Uterus (tissue), 4 donors: ENCODE results near the gene CSF2. TPM values are rescaled to one million over a fixed set of nuclear protein-coding genes. Genes with fewer than 3 reads are reported as not detected.

ENCODE experiments used
- DNase-seq, 2 donors: peaks; one replicate each; pipeline ENCODE4 v3.0.0-alpha.2; 2019 to 2020
- H3K27ac ChIP-seq, 2 donors: fragments of 200-600 bp; sonication (generic); 1 replicate in 1 of 2; 2 replicates in 1 of 2; pipeline ENCODE4 v1.5.1; 2016 to 2018
- H3K27me3 ChIP-seq, 2 donors: fragments of 200-600 bp; sonication (generic); one replicate each; pipeline ENCODE4 v1.5.1; 2018 to 2019; ENCODE audit warnings: control low read depth in 1 of 2
- H3K36me3 ChIP-seq, 2 donors: fragments of 200-600 bp; sonication (generic); one replicate each; pipeline ENCODE4 v1.5.1; 2019; ENCODE audit warnings: control low read depth in 1 of 2
- H3K4me1 ChIP-seq, 2 donors: fragments of 200-600 bp; sonication (generic); one replicate each; pipeline ENCODE4 v1.5.1; 2018 to 2019; ENCODE audit warnings: control low read depth in 1 of 2
- H3K4me3 ChIP-seq, 2 donors: fragments of 200-600 bp; sonication (generic); 1 replicate in 1 of 2; 2 replicates in 1 of 2; pipeline ENCODE4 v1.5.1; 2018 to 2019; ENCODE audit warnings: mild to moderate bottlenecking in 1 of 2
- H3K9me3 ChIP-seq, 2 donors: fragments of 200-600 bp; sonication (generic); one replicate each; pipeline ENCODE4 v1.5.1; 2019; ENCODE audit warnings: control low read depth in 1 of 2
- POLR2A ChIP-seq, 2 donors: fragments of 450-650 bp; IDR thresholded peaks; one replicate each; pipeline ENCODE4 v1.6.1; 2016; ENCODE audit warnings: antibody characterized with exemption in 2 of 2, mild to moderate bottlenecking in 1 of 2, moderate library complexity in 1 of 2
- intact Hi-C: fragments of 100-400 bp; cut with DNase I; formaldehyde crosslinking; loops from one replicate; pipeline ENCODE4 v1.15.1; 2023; ENCODE audit warnings: low total_unique reads
- total RNA-seq, 4 donors: library from RNA; depleted of rRNA in 3 of 4; stranded (reverse); fragments of >200 nt in 3 of 4; gene quantifications; one replicate each; pipeline versions ENCODE4 v1.1.0 to v1.2.4, GENCODE V29; 2014 to 2023
- TF ChIP-seq, protein P1 (sequence below), 4 experiments: fragments of 200-600 bp in 2 of 4; fragments of 450-650 bp in 2 of 4; sonication (generic) in 2 of 4; IDR thresholded peaks; one replicate each; pipeline ENCODE4 v1.5.1; 2016 to 2019; ENCODE audit warnings: antibody characterized with exemption in 4 of 4, mild to moderate bottlenecking in 2 of 4, moderate library complexity in 1 of 4
- donor health status: DM: yes; HTN: yes; CAD: no.

Gene CSF2
- not detected for total RNA-seq

DNA sequence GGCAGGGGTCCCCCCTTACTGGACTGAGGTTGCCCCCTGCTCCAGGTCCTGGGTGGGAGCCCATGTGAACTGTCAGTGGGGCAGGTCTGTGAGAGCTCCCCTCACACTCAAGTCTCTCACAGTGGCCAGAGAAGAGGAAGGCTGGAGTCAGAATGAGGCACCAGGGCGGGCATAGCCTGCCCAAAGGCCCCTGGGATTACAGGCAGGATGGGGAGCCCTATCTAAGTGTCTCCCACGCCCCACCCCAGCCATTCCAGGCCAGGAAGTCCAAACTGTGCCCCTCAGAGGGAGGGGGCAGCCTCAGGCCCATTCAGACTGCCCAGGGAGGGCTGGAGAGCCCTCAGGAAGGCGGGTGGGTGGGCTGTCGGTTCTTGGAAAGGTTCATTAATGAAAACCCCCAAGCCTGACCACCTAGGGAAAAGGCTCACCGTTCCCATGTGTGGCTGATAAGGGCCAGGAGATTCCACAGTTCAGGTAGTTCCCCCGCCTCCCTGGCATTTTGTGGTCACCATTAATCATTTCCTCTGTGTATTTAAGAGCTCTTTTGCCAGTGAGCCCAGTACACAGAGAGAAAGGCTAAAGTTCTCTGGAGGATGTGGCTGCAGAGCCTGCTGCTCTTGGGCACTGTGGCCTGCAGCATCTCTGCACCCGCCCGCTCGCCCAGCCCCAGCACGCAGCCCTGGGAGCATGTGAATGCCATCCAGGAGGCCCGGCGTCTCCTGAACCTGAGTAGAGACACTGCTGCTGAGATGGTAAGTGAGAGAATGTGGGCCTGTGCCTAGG, at the start of gene CSF2:
TSS of gene CSF2 (plus strand) at position 559 of the 783 bp plus-strand sequence. CDS start at position 594, 35 bp downstream.
- H3K27me3 ChIP-seq = no peaks in the 10 kb centered on the region
- DNase-seq = no peak
- H3K4me3 ChIP-seq = no peak within 1 kb of the TSS
- no peak within 1 kb of the TSS for H3K27ac ChIP-seq
- TF ChIP-seq, protein P1, sequence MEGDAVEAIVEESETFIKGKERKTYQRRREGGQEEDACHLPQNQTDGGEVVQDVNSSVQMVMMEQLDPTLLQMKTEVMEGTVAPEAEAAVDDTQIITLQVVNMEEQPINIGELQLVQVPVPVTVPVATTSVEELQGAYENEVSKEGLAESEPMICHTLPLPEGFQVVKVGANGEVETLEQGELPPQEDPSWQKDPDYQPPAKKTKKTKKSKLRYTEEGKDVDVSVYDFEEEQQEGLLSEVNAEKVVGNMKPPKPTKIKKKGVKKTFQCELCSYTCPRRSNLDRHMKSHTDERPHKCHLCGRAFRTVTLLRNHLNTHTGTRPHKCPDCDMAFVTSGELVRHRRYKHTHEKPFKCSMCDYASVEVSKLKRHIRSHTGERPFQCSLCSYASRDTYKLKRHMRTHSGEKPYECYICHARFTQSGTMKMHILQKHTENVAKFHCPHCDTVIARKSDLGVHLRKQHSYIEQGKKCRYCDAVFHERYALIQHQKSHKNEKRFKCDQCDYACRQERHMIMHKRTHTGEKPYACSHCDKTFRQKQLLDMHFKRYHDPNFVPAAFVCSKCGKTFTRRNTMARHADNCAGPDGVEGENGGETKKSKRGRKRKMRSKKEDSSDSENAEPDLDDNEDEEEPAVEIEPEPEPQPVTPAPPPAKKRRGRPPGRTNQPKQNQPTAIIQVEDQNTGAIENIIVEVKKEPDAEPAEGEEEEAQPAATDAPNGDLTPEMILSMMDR (IDR thresholded peaks at IDR 0.05) = no peak
- no peak for TF ChIP-seq POLR2A (IDR thresholded peaks at IDR 0.05)
- no peaks in the 10 kb centered on the region for H3K9me3 ChIP-seq
- H3K4me1 ChIP-seq = no peaks in the 10 kb centered on the region
- no peaks in the 10 kb centered on the region for H3K36me3 ChIP-seq
- intact Hi-C loops = no loop called here

DNA sequence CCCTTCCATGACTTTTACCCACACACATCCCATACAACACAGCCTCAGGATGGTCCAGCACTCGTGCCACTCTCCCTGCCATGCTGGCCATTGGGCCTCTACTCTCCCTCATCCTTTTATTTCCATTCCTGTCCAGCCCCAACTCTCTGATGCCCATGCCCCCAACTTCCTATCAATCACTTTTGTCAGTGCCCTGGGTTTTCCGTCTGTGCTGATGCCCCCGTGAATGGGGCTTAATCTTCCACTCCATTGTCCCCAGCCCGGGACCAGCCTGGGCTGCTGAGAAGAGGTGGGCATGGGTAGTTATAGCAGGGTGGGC, 49.5 kb upstream of the CSF2 start:
- intact Hi-C loops = no loop called here
- Histone ChIP-seq H3K27ac (no peak overlapping the region), H3K4me3 (no peak overlapping the region), H3K36me3 (no peaks in the 10 kb centered on the region), H3K27me3 (no peaks in the 10 kb centered on the region), H3K9me3 (no peaks in the 10 kb centered on the region), H3K4me1 (no peaks in the 10 kb centered on the region)
- no peak for TF ChIP-seq POLR2A (IDR thresholded peaks at IDR 0.05)
- TF ChIP-seq, protein P1 (IDR thresholded peaks at IDR 0.05) = no peak
- no peak for DNase-seq

DNA sequence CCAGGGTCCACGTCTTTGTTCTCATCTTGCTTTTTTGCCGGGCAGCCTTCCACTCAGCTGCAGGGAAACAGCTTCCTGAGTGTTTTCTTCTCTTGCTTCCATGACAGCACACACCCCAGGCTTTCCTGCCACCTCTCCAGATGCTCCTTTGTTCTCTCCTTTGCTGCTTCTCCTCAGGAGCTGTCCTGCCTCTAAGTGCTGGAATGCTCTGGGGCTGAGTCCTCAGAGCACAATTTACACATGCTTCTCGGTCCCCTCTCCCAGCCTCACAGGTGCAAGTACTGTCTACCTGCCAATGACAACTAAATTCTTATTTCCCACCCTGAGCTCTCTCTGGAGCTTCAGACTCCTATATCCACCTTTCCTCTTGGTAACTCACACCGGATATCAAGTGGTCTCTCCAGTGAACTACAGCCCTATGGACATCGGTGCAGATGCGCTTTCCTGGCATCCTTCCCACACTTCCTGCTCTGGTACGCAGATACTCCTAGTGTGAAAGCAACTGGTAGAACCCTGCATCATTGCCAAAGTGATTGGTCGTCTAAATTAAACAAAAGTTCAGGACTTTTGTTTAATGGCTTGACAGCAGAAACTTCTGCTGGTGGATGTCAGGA, 48.7 kb upstream of the CSF2 start:
- TF ChIP-seq, protein P1 (IDR thresholded peaks at IDR 0.05) = no peak
- TF ChIP-seq POLR2A (IDR thresholded peaks at IDR 0.05) = no peak
- no peak for DNase-seq

DNA sequence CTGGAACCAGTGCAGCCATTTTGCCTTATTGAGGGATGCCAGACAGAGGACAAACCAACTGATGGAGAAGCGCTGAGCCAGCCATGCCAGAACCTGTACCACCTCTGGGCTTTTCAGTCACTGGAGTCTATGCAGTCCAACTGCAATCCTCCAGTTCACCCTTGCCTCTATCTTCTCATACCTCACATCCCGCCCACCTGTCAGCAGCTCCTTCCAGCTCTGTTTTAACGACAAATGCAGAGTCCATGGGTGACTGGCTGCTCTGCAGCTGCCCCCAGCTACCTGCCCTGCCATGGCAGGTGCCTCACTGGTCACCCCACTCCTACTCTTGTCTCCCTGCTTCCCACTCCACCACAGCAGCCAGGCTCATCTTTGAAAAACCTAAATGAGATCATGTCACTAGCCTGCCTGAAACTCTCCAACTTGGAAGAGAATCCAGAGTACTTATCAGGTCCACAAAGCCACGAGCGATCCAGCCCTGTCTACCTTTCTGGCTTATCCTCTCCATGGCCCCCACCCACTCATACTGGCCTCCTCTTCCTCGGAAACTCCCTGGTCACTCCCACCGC, 48.1 kb upstream of the CSF2 start:
- intact Hi-C loops = no loop called here
- Histone ChIP-seq H3K9me3 (no peaks in the 10 kb centered on the region), H3K27me3 (no peaks in the 10 kb centered on the region), H3K4me3 (no peak overlapping the region), H3K27ac (no peak overlapping the region), H3K4me1 (no peaks in the 10 kb centered on the region), H3K36me3 (no peaks in the 10 kb centered on the region)
- no peak for DNase-seq
- TF ChIP-seq, protein P1 (IDR thresholded peaks at IDR 0.05) = no peak
- no peak for TF ChIP-seq POLR2A (IDR thresholded peaks at IDR 0.05)

More for the DNA sequence above, 48.7 kb upstream of the CSF2 start:
- H3K4me1 ChIP-seq = no peaks in the 10 kb centered on the region
- H3K27ac ChIP-seq = no peak overlapping the region
- no peak overlapping the region for H3K4me3 ChIP-seq
- H3K36me3 ChIP-seq = no peaks in the 10 kb centered on the region
- no peaks in the 10 kb centered on the region for H3K27me3 ChIP-seq
- H3K9me3 ChIP-seq = no peaks in the 10 kb centered on the region
- intact Hi-C loops = no loop called here

DNA sequence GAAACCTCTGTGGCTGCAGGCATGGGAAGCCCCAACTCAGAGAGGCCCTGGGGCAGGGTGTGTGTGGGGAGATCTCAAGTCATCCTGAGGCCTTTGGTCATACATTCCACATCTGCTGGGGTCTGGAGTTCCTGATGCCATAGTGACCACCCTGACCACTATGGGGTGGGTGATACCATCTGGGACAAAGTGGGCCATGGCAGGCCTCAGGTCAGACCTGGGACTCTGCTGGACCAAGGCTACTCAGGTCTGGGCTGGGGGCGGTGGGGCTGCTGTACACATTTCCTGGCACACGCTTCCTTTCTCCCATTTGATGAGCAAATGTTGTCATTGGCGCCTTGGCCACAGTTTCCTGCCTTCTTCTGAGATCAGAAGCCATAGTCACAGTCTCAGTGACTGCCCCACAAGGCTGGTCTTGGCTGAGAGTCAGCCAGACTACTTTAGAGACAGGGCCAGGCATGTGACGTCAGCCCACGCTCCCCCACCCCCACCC, 47.0 kb upstream of the CSF2 start:
- H3K36me3 ChIP-seq = no peaks in the 10 kb centered on the region
- intact Hi-C loops = no loop called here
- H3K4me3 ChIP-seq = no peak overlapping the region
- no peak for DNase-seq
- H3K9me3 ChIP-seq = no peaks in the 10 kb centered on the region
- H3K27me3 ChIP-seq = no peaks in the 10 kb centered on the region
- H3K27ac ChIP-seq = no peak overlapping the region
- no peaks in the 10 kb centered on the region for H3K4me1 ChIP-seq
- TF ChIP-seq, protein P1 (IDR thresholded peaks at IDR 0.05) = no peak
- no peak for TF ChIP-seq POLR2A (IDR thresholded peaks at IDR 0.05)
